Mesenchymal stem cell (in vitro differentiated cells and primary cell): ENCODE results near the gene TSPAN9.
A peak's percentile ranks its signal among the peaks of the same experiment; 100 is the strongest.

Experiments used
- DNase-seq: peaks from one replicate; pipeline ENCODE4 v3.0.0-alpha.2; 2013
- H2AFZ ChIP-seq: one replicate; pipeline ENCODE4 v1.6.1; 2013; ENCODE audit warnings: low read depth, mild to moderate bottlenecking, control low read depth, inconsistent platforms, low read length, moderate library complexity
- H2AK5ac ChIP-seq: 2 replicates; pipeline ENCODE4 v1.6.1; 2013; ENCODE audit warnings: low read length, moderate library complexity, mild to moderate bottlenecking, inconsistent platforms; ENCODE audit not compliant: severe bottlenecking
- H2BK120ac ChIP-seq: one replicate; pipeline ENCODE4 v1.6.1; 2013; ENCODE audit warnings: low read depth, mild to moderate bottlenecking, inconsistent platforms, low read length, moderate library complexity
- H2BK12ac ChIP-seq, 2 experiments: one replicate each; pipeline ENCODE4 v1.6.1; 2013; ENCODE audit warnings: inconsistent platforms in 2 of 2, low read length in 2 of 2, mild to moderate bottlenecking in 2 of 2, moderate library complexity in 2 of 2, control low read depth in 1 of 2
- H2BK15ac ChIP-seq: one replicate; pipeline ENCODE4 v1.6.1; 2013; ENCODE audit warnings: mild to moderate bottlenecking, low read depth, inconsistent platforms; ENCODE audit not compliant: poor library complexity, severe bottlenecking
- H2BK5ac ChIP-seq: 2 replicates; pipeline ENCODE4 v1.6.1; 2013; ENCODE audit warnings: low read depth, mild to moderate bottlenecking, low read length, control low read depth, inconsistent platforms; ENCODE audit not compliant: poor library complexity, severe bottlenecking
- H3K14ac ChIP-seq, 2 experiments: one replicate each; pipeline ENCODE4 v1.6.1; 2013; ENCODE audit warnings: inconsistent platforms in 2 of 2, low read length in 2 of 2, control low read depth in 1 of 2, mild to moderate bottlenecking in 1 of 2, moderate library complexity in 1 of 2
- H3K18ac ChIP-seq, 2 experiments: one replicate each; pipeline ENCODE4 v1.6.1; 2013; ENCODE audit warnings: inconsistent platforms in 2 of 2, low read length in 2 of 2, control low read depth in 1 of 2, low read depth in 1 of 2, mild to moderate bottlenecking in 1 of 2
- H3K23ac ChIP-seq, 2 experiments: one replicate each; pipeline ENCODE4 v1.6.1; 2013; ENCODE audit warnings: inconsistent platforms in 2 of 2, low read length in 2 of 2, mild to moderate bottlenecking in 2 of 2, moderate library complexity in 2 of 2, control low read depth in 1 of 2
- H3K27ac ChIP-seq: 2 replicates; pipeline ENCODE4 v1.5.1; 2013; ENCODE audit warnings: mild to moderate bottlenecking, moderate library complexity, low read length, control low read depth, inconsistent platforms; ENCODE audit not compliant: poor library complexity, severe bottlenecking
- H3K27me3 ChIP-seq, 2 experiments: 2 replicates each; pipeline versions ENCODE4 v1.6.1 to v1.7.0; 2013; ENCODE audit warnings: low read length in 2 of 2, mild to moderate bottlenecking in 2 of 2, moderate library complexity in 2 of 2, control low read depth in 1 of 2, inconsistent platforms in 1 of 2; ENCODE audit not compliant: control insufficient read depth in 1 of 2, insufficient read depth in 1 of 2
- H3K36me3 ChIP-seq, 2 experiments: 2 replicates each; pipeline versions ENCODE4 v1.6.1 to v1.7.0; 2013; ENCODE audit warnings: low read length in 2 of 2, control low read depth in 1 of 2, inconsistent platforms in 1 of 2, low read depth in 1 of 2, mild to moderate bottlenecking in 1 of 2; ENCODE audit not compliant: insufficient read depth in 2 of 2, control insufficient read depth in 1 of 2
- H3K4ac ChIP-seq, 2 experiments: one replicate each; pipeline ENCODE4 v1.6.1; 2013; ENCODE audit warnings: inconsistent platforms in 2 of 2, low read length in 2 of 2, mild to moderate bottlenecking in 2 of 2, moderate library complexity in 2 of 2, control low read depth in 1 of 2, low read depth in 1 of 2
- H3K4me1 ChIP-seq: 2 replicates; pipeline ENCODE4 v1.6.1; 2013; ENCODE audit warnings: low read depth, low read length, control low read depth; ENCODE audit not compliant: control insufficient read depth, insufficient read depth
- H3K4me2 ChIP-seq: 2 replicates; pipeline ENCODE4 v1.6.1; 2013; ENCODE audit warnings: low read length, mild to moderate bottlenecking, inconsistent platforms; ENCODE audit not compliant: poor library complexity, severe bottlenecking
- H3K4me3 ChIP-seq, 2 experiments: 2 replicates each; pipeline versions ENCODE4 v1.5.1 to v1.7.0; 2013; ENCODE audit warnings: low read length in 2 of 2, mild to moderate bottlenecking in 2 of 2, control low read depth in 1 of 2, low read depth in 1 of 2; ENCODE audit not compliant: insufficient read depth in 1 of 2
- H3K79me1 ChIP-seq: replicated peaks from 2 replicates; pipeline ENCODE4 v1.6.1; 2013; ENCODE audit warnings: mild to moderate bottlenecking, control low read depth, low read length, inconsistent platforms; ENCODE audit not compliant: poor library complexity, severe bottlenecking
- H3K9ac ChIP-seq: 2 replicates; pipeline ENCODE4 v1.7.0; 2013; ENCODE audit warnings: mild to moderate bottlenecking, low read length, moderate library complexity
- H3K9me3 ChIP-seq: 2 replicates; pipeline ENCODE4 v1.7.0; 2013; ENCODE audit warnings: mild to moderate bottlenecking, low read length; ENCODE audit not compliant: control insufficient read depth
- H4K8ac ChIP-seq: one replicate; pipeline ENCODE4 v1.6.1; 2013; ENCODE audit warnings: inconsistent platforms, mild to moderate bottlenecking, low read length, moderate library complexity
- H4K91ac ChIP-seq: one replicate; pipeline ENCODE4 v1.6.1; 2013; ENCODE audit warnings: mild to moderate bottlenecking, low read length, inconsistent platforms
- WGBS: methylation state at CpG from one replicate; pipeline ENCODE4 v1.1.7; 2013; ENCODE audit warnings: mixed read lengths; 5-methylcytosine and 5-hydroxymethylcytosine counted together

TSPAN9 gene

GRCh38 chr12:3332188-3332587, 255.0 kb downstream of the TSPAN9 start:
- Histone ChIP-seq H3K27me3 (peaks cover 18 to 64% of the 10 kb centered on the region in 2 experiments), H3K4ac (no peak overlapping the region), H3K27ac (no peak overlapping the region), H3K4me3 (no peak overlapping the region), H4K8ac (no peak overlapping the region), H3K36me3 (no peaks in the 10 kb centered on the region), H4K91ac (no peak overlapping the region), H2AK5ac (no peak overlapping the region), H3K9ac (no peak overlapping the region), H2BK5ac (no peak overlapping the region), H2BK120ac (no peak overlapping the region), H3K23ac (no peak overlapping the region), H3K79me1 (no peaks in the 10 kb centered on the region), H3K9me3 (no peaks in the 10 kb centered on the region), H3K14ac (no peak overlapping the region), H3K4me2 (no peak overlapping the region), H2BK12ac (no peak overlapping the region), H2BK15ac (no peak overlapping the region), H2AFZ (no peak overlapping the region), H3K4me1 (no peaks in the 10 kb centered on the region), H3K18ac (no peak overlapping the region)
- WGBS = 91% methylated on average over 3 of the region's 3 CpGs
- DNase-seq = peak; percentile 2

GRCh38 chr12:3333583-3333982, 256.4 kb downstream of the TSPAN9 start:
- H3K23ac ChIP-seq = no peak overlapping the region
- no peak overlapping the region for H3K18ac ChIP-seq
- H3K9me3 ChIP-seq = no peaks in the 10 kb centered on the region
- no peak overlapping the region for H2BK15ac ChIP-seq
- H2AK5ac ChIP-seq = no peak overlapping the region
- H3K4ac ChIP-seq = no peak overlapping the region
- no peak overlapping the region for H3K9ac ChIP-seq
- WGBS = 46% methylated on average over 10 of the region's 10 CpGs
- no peak overlapping the region for H2AFZ ChIP-seq
- H3K36me3 ChIP-seq = no peaks in the 10 kb centered on the region
- peaks cover 23 to 67% of the 10 kb centered on the region in 2 experiments for H3K27me3 ChIP-seq
- H3K4me1 ChIP-seq = no peaks in the 10 kb centered on the region
- no peak overlapping the region for H4K8ac ChIP-seq
- DNase-seq = no peak
- no peak overlapping the region for H3K4me3 ChIP-seq
- no peak overlapping the region for H2BK12ac ChIP-seq
- H3K4me2 ChIP-seq = no peak overlapping the region
- H4K91ac ChIP-seq = no peak overlapping the region
- no peak overlapping the region for H3K27ac ChIP-seq
- H3K79me1 ChIP-seq = no peaks in the 10 kb centered on the region
- H3K14ac ChIP-seq = no peak overlapping the region
- H2BK5ac ChIP-seq = no peak overlapping the region
- no peak overlapping the region for H2BK120ac ChIP-seq

DNA sequence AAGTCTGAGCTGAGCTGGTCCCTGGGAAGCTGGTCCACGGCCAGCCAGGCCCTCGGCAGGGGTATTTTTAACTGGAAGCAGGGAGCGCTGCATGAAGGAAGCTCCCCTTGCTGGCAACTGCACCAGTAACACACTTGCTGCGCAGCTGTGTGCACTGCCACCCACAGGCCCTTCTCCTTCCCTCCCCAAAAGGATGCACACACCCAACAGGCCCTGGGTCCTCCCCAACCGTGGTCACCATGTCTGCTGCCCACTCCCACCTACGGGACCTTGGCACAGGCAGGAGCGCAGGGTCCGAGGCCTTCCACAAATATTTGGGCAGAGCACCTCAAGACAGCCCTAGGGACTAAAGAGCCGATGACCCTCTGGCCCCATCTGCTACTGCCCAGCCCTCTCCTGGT, 256.8 kb downstream of the TSPAN9 start:
- Histone ChIP-seq H4K8ac (no peak overlapping the region), H2AFZ (no peak overlapping the region), H3K79me1 (no peaks in the 10 kb centered on the region), H3K18ac (no peak overlapping the region), H3K4ac (no peak overlapping the region), H2AK5ac (no peak overlapping the region), H2BK5ac (no peak overlapping the region), H2BK120ac (no peak overlapping the region), H3K4me2 (no peak overlapping the region), H3K9me3 (no peaks in the 10 kb centered on the region), H3K27ac (no peak overlapping the region), H4K91ac (no peak overlapping the region), H3K27me3 (peaks cover 23 to 63% of the 10 kb centered on the region in 2 experiments), H2BK15ac (no peak overlapping the region), H3K14ac (no peak overlapping the region), H3K9ac (no peak overlapping the region), H3K36me3 (no peaks in the 10 kb centered on the region), H3K23ac (no peak overlapping the region), H3K4me3 (no peak overlapping the region), H3K4me1 (no peaks in the 10 kb centered on the region), H2BK12ac (no peak overlapping the region)
- 84% methylated on average over 9 of the region's 9 CpGs for WGBS
- no peak for DNase-seq

- Histone ChIP-seq H3K14ac (no peak overlapping the region), H2BK120ac (no peak overlapping the region), H4K8ac (no peak overlapping the region), H2BK5ac (no peak overlapping the region), H2BK15ac (no peak overlapping the region), H3K36me3 (no peaks in the 10 kb centered on the region), H3K27me3 (peaks cover 27 to 58% of the 10 kb centered on the region in 2 experiments), H2AFZ (no peak overlapping the region), H3K9ac (no peak overlapping the region), H3K4me2 (no peak overlapping the region), H3K9me3 (no peaks in the 10 kb centered on the region), H2BK12ac (no peak overlapping the region), H3K18ac (no peak overlapping the region), H3K4me3 (no peak overlapping the region), H3K23ac (no peak overlapping the region), H3K4me1 (no peaks in the 10 kb centered on the region), H2AK5ac (no peak overlapping the region), H4K91ac (no peak overlapping the region), H3K4ac (no peak overlapping the region), H3K79me1 (no peaks in the 10 kb centered on the region), H3K27ac (no peak overlapping the region)
- DNase-seq = no peak
- 89% methylated on average over 8 of the region's 8 CpGs for WGBS
Observed at GRCh38 chr12:3335078-3335487, 257.9 kb downstream of the TSPAN9 start.
